Activated CD8-positive, alpha-beta T cell treated with anti-CD3 and anti-CD28 coated beads for 36 hours (primary cell): ENCODE results near the gene SCNN1B. TPM values are rescaled to one million over a fixed set of nuclear protein-coding genes. Genes with fewer than 3 reads are reported as not detected.
"Not testable (repeated sequence)": the region's sequence is repeated elsewhere in the genome, so short reads cannot be mapped to it uniquely, and the experiment has no call there.

Source experiments
- ATAC-seq: fragments of 200-7000 bp; cut with Tn5 transposase; one replicate; pipeline ENCODE4 v1.10.0; 2021; ENCODE audit warnings: mild to moderate bottlenecking, moderate library complexity
- CTCF ChIA-PET: fragments of 350-600 bp; sonication (Branson Sonifier 250); formaldehyde crosslinking; loops from one replicate; lab custom pipeline; 2021; ENCODE audit warnings: antibody characterized with exemption; lab: Charles Lee
- POLR2A ChIA-PET: fragments of 350-600 bp; sonication (Branson Sonifier 250); formaldehyde crosslinking; loops from one replicate; lab custom pipeline; 2021; ENCODE audit warnings: antibody characterized with exemption; lab: Charles Lee
- DNase-seq: peaks from one replicate; pipeline ENCODE4 v3.0.0-alpha.2; 2020
- H3K27ac Mint-ChIP-seq: one replicate; pipeline ENCODE4 v1.8.0; 2021; ENCODE audit warnings: mild to moderate bottlenecking, mixed read lengths
- H3K27me3 Mint-ChIP-seq: one replicate; pipeline ENCODE4 v1.8.0; 2021; ENCODE audit warnings: mixed read lengths
- H3K36me3 Mint-ChIP-seq: one replicate; pipeline ENCODE4 v1.8.0; 2021; ENCODE audit warnings: low read depth, mixed read lengths
- H3K4me1 Mint-ChIP-seq: one replicate; pipeline ENCODE4 v1.8.0; 2021; ENCODE audit warnings: low read depth, mixed read lengths
- H3K4me3 Mint-ChIP-seq: one replicate; pipeline ENCODE4 v1.8.0; 2021; ENCODE audit warnings: mild to moderate bottlenecking, moderate library complexity, mixed read lengths
- H3K9me3 Mint-ChIP-seq: one replicate; pipeline ENCODE4 v1.8.0; 2021; ENCODE audit warnings: mixed read lengths
- intact Hi-C: fragments of 100-400 bp; cut with micrococcal nuclease; formaldehyde crosslinking; loops from one replicate; pipeline ENCODE4 v1.10.0; 2022
- total RNA-seq, 2 experiments: library from RNA; stranded (reverse); gene quantifications; one replicate each; pipeline ENCODE4 v1.2.3, GENCODE V29; 2021
- TF ChIP-seq, protein P1 (sequence below): fragments of 200-600 bp; IDR thresholded peaks from one replicate; pipeline ENCODE4 v1.8.0; 2022; ENCODE audit warnings: antibody characterized with exemption, mild to moderate bottlenecking

Gene SCNN1B
- total RNA-seq, 2 experiments from 2014 or later, result not detected

- H3K4me1 Mint-ChIP-seq, result no peaks in the 10 kb centered on the region
- DNase-seq (no peak), ATAC-seq (no peak)
- H3K9me3 Mint-ChIP-seq, result no peaks in the 10 kb centered on the region
- TF ChIP-seq, protein P1, sequence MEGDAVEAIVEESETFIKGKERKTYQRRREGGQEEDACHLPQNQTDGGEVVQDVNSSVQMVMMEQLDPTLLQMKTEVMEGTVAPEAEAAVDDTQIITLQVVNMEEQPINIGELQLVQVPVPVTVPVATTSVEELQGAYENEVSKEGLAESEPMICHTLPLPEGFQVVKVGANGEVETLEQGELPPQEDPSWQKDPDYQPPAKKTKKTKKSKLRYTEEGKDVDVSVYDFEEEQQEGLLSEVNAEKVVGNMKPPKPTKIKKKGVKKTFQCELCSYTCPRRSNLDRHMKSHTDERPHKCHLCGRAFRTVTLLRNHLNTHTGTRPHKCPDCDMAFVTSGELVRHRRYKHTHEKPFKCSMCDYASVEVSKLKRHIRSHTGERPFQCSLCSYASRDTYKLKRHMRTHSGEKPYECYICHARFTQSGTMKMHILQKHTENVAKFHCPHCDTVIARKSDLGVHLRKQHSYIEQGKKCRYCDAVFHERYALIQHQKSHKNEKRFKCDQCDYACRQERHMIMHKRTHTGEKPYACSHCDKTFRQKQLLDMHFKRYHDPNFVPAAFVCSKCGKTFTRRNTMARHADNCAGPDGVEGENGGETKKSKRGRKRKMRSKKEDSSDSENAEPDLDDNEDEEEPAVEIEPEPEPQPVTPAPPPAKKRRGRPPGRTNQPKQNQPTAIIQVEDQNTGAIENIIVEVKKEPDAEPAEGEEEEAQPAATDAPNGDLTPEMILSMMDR, result no peak
- no peaks in the 10 kb centered on the region for H3K36me3 Mint-ChIP-seq
- H3K27me3 Mint-ChIP-seq, result peaks cover 21% of the 10 kb centered on the region
- no peak overlapping the region for H3K4me3 Mint-ChIP-seq
- POLR2A ChIA-PET, result interaction anchor here (0.6 kb wide), 1 partner anchor 89 kb away, joined by 3 read pairs; no protein-coding TSS in a partner anchor
- intact Hi-C loops, result no loop called here
- no peak overlapping the region for H3K27ac Mint-ChIP-seq
- CTCF ChIA-PET, result interaction anchor here (0.6 kb wide), 1 partner anchor 1285 kb away, joined by 3 read pairs; no protein-coding TSS in a partner anchor
Observed at GRCh38 chr16:23294260-23294659, 7.8 kb upstream of the SCNN1B start.

DNA sequence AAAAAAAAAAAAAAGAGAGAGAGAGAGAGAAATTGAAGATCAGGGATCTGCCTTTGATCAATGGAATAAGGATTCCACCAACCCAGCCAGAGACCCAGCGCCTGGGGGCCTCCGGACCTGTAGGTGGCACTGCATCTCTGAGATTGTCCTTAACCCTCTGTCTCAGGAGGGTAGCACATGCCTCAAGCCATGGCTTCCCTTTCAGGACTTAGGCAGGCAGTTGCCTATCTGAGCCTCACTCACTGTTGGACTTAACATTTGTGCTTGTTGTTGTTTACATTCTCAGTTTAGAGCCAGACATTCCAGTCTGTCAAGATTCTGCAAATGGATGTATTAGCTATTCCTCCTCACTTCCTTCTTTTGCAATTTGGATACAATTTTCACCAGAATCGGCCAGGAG, 5.1 kb upstream of the SCNN1B start:
- ChIA-PET CTCF (interaction anchor here (1.0 to 1.7 kb wide), 2 partner anchors 12 to 138 kb away, joined by 3 to 4 read pairs; no protein-coding TSS in a partner anchor), POLR2A (no interaction called here)
- peaks cover 36% of the 10 kb centered on the region for H3K27me3 Mint-ChIP-seq
- ATAC-seq (no peak), DNase-seq (peak; percentile 44)
- H3K9me3 Mint-ChIP-seq, result no peaks in the 10 kb centered on the region
- H3K36me3 Mint-ChIP-seq, result no peaks in the 10 kb centered on the region
- H3K4me3 Mint-ChIP-seq, result no peak overlapping the region
- no peak overlapping the region for H3K27ac Mint-ChIP-seq
- TF ChIP-seq, protein P1, result peak; percentile 24
- H3K4me1 Mint-ChIP-seq, result peaks cover 3% of the 10 kb centered on the region
- intact Hi-C loops, result no loop called here

DNA sequence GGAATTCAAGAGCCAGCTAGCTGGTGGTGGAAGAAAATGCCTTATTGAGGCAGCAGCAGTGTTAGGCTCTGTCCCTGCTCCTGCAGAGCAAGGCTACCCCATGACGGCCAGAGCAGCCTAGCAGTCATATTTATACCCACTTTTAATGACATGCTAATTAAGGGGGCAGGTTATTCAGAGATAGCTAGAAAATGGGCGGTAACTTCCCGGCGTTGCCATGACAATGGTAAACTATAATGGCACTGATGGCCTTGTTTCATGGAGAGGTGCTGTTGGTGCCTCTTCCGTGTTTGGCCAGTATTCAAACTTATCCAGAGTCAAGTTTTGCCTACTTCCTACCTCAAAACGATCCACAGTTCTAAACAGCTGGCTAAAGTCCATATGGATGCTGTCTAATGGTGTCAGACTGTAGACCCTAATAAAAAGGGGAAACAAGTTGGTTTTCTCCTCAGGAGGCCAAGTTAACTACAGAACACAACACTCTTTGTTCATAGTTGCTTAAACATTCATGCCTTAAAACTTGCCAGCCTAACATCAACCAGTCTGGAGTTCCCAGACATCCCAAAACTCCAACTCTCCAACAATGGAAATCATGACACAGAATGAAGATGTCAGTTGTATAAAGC, 3.7 kb upstream of the SCNN1B start:
- peaks cover 3% of the 10 kb centered on the region for H3K4me1 Mint-ChIP-seq
- no peak overlapping the region for H3K4me3 Mint-ChIP-seq
- CTCF ChIA-PET, result no interaction called here
- no peaks in the 10 kb centered on the region for H3K9me3 Mint-ChIP-seq
- no peak overlapping the region for H3K27ac Mint-ChIP-seq
- POLR2A ChIA-PET, result no interaction called here
- H3K27me3 Mint-ChIP-seq, result peaks cover 42% of the 10 kb centered on the region
- no peak for ATAC-seq
- H3K36me3 Mint-ChIP-seq, result no peaks in the 10 kb centered on the region
- intact Hi-C loops, result no loop called here
- TF ChIP-seq, protein P1, result no peak
- DNase-seq, result no peak

- H3K27me3 Mint-ChIP-seq, result peaks cover 41% of the 10 kb centered on the region
- intact Hi-C loops, CTCF ChIA-PET, H3K4me3 Mint-ChIP-seq, H3K9me3 Mint-ChIP-seq, H3K36me3 Mint-ChIP-seq, DNase-seq, H3K27ac Mint-ChIP-seq, H3K4me1 Mint-ChIP-seq, POLR2A ChIA-PET, ATAC-seq: not testable (repeated sequence)
Observed at GRCh38 chr16:23299815-23300214, 2.3 kb upstream of the SCNN1B start.

DNA sequence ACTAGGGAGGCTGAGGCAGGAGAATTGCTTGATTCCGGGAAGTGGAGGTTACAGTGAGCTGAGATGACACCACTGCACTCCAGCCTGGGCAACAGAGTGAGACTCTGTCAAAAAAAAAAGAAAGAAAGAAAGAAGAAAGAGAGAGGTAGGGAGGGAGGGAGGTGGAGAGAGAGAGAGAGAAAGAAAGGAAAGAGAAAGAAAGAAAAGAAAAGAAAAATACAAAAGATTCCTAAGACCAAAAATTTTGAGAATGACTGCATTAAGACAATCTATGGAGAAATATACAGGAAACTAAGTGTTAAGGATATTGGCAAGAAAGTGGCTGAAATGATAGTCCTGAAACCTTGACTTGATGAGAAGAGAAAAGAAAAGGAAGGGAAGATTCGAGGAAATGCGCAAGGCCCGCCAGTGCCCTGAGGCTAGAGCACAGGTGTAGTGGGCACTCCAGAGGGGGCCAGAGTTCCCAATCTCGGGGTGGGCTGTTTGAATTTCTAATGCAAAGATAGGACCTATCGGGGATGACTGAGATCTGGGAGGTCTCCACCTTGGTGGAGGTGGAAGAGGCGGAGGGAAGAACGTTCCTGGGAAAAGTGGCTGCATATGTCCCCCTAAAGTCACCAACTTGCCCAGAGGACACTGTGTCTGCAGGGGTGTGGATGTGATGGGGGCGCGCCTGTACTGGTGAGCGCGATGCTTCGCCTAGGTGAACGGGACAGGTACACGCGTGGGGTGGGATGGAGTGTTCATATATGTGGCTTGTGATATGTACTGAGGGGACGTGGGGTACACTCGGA, 654 bp upstream of the SCNN1B start:
- ATAC-seq (no peak), DNase-seq (no peak)
- Mint-ChIP-seq H3K36me3 (no peaks in the 10 kb centered on the region), H3K27ac (no peak overlapping the region), H3K4me3 (no peak overlapping the region), H3K9me3 (no peaks in the 10 kb centered on the region), H3K27me3 (peaks cover 32% of the 10 kb centered on the region), H3K4me1 (peaks cover 3% of the 10 kb centered on the region)
- POLR2A ChIA-PET, result no interaction called here
- TF ChIP-seq, protein P1, result no peak
- CTCF ChIA-PET, result no interaction called here
- intact Hi-C loops, result no loop called here
